Upper lobe of left lung (tissue), 6 donors: Measurements from ENCODE around the gene CNTNAP2. TPM values are rescaled to one million over a fixed set of nuclear protein-coding genes. Genes with fewer than 3 reads are reported as not detected.
"Not testable (repeated sequence)": the region's sequence is repeated elsewhere in the genome, so short reads cannot be mapped to it uniquely, and the experiment has no call there.

Experiments
- ATAC-seq, 2 donors: fragments of 200-7000 bp; cut with Tn5 transposase; one replicate each; pipeline ENCODE4 v1.9.1; 2022; ENCODE audit warnings: mild to moderate bottlenecking in 2 of 2, moderate library complexity in 2 of 2; ENCODE audit not compliant: low FRiP score in 2 of 2
- DNase-seq, 2 donors: peaks; one replicate each; pipeline ENCODE4 v3.0.0-alpha.2; 2019 to 2020
- H3K27ac ChIP-seq, 4 donors: fragments of 200-600 bp; sonication (generic); one replicate each; pipeline ENCODE4 v1.5.1; 2016 to 2019
- H3K27me3 ChIP-seq, 4 donors: fragments of 200-600 bp; sonication (generic); one replicate each; pipeline ENCODE4 v1.5.1; 2017 to 2019
- H3K36me3 ChIP-seq, 4 donors: fragments of 200-600 bp; sonication (generic); one replicate each; pipeline ENCODE4 v1.5.1; 2016 to 2019
- H3K4me1 ChIP-seq, 4 donors: fragments of 200-600 bp; sonication (generic); one replicate each; pipeline ENCODE4 v1.5.1; 2018 to 2019
- H3K4me3 ChIP-seq, 4 donors: fragments of 200-600 bp; sonication (generic); one replicate each; pipeline ENCODE4 v1.5.1; 2017 to 2019; ENCODE audit warnings: mild to moderate bottlenecking in 2 of 4, moderate library complexity in 1 of 4
- H3K9me3 ChIP-seq, 4 donors: fragments of 200-600 bp; sonication (generic); one replicate each; pipeline ENCODE4 v1.5.1; 2018 to 2019
- EP300 ChIP-seq, 4 donors: sonication (generic); formaldehyde crosslinking; IDR thresholded peaks; one replicate each; pipeline ENCODE4 v1.5.1; 2017; ENCODE audit warnings: antibody characterized with exemption in 4 of 4, control low read depth in 2 of 4
- POLR2A ChIP-seq, 4 donors: fragments of 450-650 bp; IDR thresholded peaks; one replicate each; pipeline ENCODE4 v1.5.1; 2016 to 2017; ENCODE audit warnings: antibody characterized with exemption in 4 of 4, mild to moderate bottlenecking in 2 of 4
- POLR2AphosphoS5 ChIP-seq, 2 donors: sonication (generic); formaldehyde crosslinking; IDR thresholded peaks; one replicate each; pipeline ENCODE4 v1.5.1; 2017; ENCODE audit warnings: antibody characterized with exemption in 2 of 2
- WGBS, 2 donors: methylation state at CpG; one replicate each; pipeline ENCODE4 v1.1.5; 2017 to 2018; 5-methylcytosine and 5-hydroxymethylcytosine counted together
- total RNA-seq, 6 donors: library from RNA; depleted of rRNA in 4 of 6; stranded (reverse); fragments of >200 nt in 4 of 6; gene quantifications; one replicate each; pipeline versions ENCODE4 v1.1.0 to v1.2.1, GENCODE V29; 2016 to 2021
- TF ChIP-seq, protein P1 (sequence below), 6 experiments: fragments of 450-650 bp in 4 of 6; fragments of 200-600 bp in 2 of 6; sonication (generic) in 2 of 6; IDR thresholded peaks; one replicate each; pipeline ENCODE4 v1.5.1; 2016 to 2019; ENCODE audit warnings: antibody characterized with exemption in 6 of 6
- donor health status: DM: no; HTN: no; CAD: no; lungs with moderate emphysema.
- donor health status: DM: no; HTN: yes; CAD: no; lungs with severe emphysema.

The CNTNAP2 gene
- total RNA-seq, 6 donors from 2014 or later = 0.06 to 1.0 (median 0.37) TPM

DNA sequence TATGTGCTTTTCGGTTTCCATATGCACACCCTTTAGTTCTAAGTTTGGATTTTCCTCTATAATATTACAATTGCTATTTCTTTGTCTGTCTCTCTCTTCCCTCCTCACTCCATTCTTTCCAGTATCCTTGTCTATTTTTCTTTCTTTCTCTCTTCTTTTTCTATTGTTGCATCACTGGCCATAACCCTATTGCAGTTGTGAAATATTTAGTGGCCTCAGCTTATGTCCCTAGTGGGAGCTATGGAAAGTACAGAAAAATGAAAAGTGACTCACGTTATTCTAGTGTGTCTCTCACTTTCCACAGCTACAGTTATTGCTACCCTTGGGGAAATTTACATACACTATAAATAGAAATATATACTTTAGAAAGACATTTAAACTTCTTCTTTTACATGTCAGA, 59.1 kb downstream of the CNTNAP2 start:
- H3K9me3 ChIP-seq = no peaks in the 10 kb centered on the region
- no peak for DNase-seq
- TF ChIP-seq EP300 (IDR thresholded peaks at IDR 0.05) (no peak), POLR2AphosphoS5 (IDR thresholded peaks at IDR 0.05) (no peak), POLR2A (IDR thresholded peaks at IDR 0.05) (no peak)
- TF ChIP-seq, protein P1, sequence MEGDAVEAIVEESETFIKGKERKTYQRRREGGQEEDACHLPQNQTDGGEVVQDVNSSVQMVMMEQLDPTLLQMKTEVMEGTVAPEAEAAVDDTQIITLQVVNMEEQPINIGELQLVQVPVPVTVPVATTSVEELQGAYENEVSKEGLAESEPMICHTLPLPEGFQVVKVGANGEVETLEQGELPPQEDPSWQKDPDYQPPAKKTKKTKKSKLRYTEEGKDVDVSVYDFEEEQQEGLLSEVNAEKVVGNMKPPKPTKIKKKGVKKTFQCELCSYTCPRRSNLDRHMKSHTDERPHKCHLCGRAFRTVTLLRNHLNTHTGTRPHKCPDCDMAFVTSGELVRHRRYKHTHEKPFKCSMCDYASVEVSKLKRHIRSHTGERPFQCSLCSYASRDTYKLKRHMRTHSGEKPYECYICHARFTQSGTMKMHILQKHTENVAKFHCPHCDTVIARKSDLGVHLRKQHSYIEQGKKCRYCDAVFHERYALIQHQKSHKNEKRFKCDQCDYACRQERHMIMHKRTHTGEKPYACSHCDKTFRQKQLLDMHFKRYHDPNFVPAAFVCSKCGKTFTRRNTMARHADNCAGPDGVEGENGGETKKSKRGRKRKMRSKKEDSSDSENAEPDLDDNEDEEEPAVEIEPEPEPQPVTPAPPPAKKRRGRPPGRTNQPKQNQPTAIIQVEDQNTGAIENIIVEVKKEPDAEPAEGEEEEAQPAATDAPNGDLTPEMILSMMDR (IDR thresholded peaks at IDR 0.05) = no peak
- no peaks in the 10 kb centered on the region for H3K27me3 ChIP-seq
- H3K4me1 ChIP-seq = no peaks in the 10 kb centered on the region
- WGBS, 2 donors = 72 to 81% methylated on average over 2 of the region's 2 CpGs
- no peak overlapping the region for H3K4me3 ChIP-seq
- H3K36me3 ChIP-seq = no peaks in the 10 kb centered on the region
- no peak for ATAC-seq
- no peak overlapping the region for H3K27ac ChIP-seq

DNA sequence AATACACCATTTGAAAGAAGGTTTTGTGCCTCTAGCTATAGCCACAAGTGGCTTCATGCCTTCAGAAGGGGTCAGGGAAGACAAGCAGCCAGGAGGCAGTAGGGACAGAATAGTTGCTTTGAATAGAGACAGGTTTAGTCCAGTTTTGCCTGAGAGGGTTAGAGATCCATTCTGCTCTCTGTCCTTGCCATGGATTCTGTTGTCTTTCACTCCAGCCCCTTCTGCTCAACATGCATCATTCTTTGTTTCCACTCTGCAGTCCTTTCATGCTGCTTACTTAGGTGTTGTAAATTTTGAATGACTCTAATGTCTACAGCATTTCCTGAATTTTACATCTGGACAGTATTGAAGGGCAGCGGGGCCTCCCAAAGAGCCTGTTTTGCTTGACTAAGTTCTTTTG, 60.3 kb downstream of the CNTNAP2 start:
- 58 to 83% methylated on average over 1 of the region's 1 CpG for WGBS, 2 donors
- ATAC-seq (no peak), DNase-seq (no peak)
- Histone ChIP-seq H3K36me3 (no peaks in the 10 kb centered on the region), H3K27ac (no peak overlapping the region), H3K4me3 (no peak overlapping the region), H3K27me3 (no peaks in the 10 kb centered on the region), H3K9me3 (no peaks in the 10 kb centered on the region), H3K4me1 (no peaks in the 10 kb centered on the region)
- TF ChIP-seq POLR2AphosphoS5 (IDR thresholded peaks at IDR 0.05) (no peak), POLR2A (IDR thresholded peaks at IDR 0.05) (no peak), EP300 (IDR thresholded peaks at IDR 0.05) (no peak)
- TF ChIP-seq, protein P1 (IDR thresholded peaks at IDR 0.05) = no peak

DNA sequence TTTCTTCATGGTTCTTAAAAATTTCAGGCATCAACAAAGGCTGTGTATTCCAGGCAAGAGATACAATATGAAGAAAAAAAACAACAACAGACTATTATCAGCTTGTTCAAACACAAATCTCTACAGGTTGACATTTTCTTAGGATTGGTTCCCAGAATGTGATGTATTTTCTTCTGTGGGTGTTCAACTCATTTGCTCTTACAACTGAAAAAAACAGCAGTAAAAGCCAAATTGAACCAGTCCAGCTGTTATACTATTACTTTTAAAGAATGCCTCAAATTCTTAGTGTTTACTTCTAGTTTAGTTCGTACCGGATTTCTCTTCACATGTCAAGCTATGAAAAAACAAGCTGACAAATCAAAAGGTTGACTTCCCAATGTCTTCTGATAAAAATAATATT, 60.7 kb downstream of the CNTNAP2 start:
- ATAC-seq = no peak
- TF ChIP-seq POLR2AphosphoS5 (IDR thresholded peaks at IDR 0.05) (no peak), POLR2A (IDR thresholded peaks at IDR 0.05) (no peak), EP300 (IDR thresholded peaks at IDR 0.05) (no peak)
- TF ChIP-seq, protein P1 (IDR thresholded peaks at IDR 0.05) = no peak

DNA sequence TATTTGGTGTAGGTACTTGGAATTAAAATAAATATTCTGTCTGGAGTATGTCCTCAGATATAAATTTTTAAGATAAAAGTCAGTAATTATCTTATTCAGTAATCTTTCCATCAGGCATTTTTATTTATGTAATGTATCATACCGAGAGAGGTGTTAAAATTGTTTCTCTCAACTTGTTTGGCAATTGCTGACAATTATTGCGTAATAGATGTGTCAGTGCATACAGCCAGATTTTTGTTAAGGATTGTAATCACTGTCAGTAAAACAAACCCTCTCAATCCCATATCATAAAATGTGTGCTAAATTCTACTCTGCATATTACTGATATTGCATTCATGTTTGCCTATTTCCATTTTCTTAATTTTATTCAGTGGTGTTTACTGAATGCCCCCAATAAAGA, 69.2 kb downstream of the CNTNAP2 start:
- ATAC-seq = no peak
- Histone ChIP-seq H3K4me1 (no peaks in the 10 kb centered on the region), H3K36me3 (no peaks in the 10 kb centered on the region), H3K27ac (no peak overlapping the region), H3K27me3 (no peaks in the 10 kb centered on the region), H3K9me3 (no peaks in the 10 kb centered on the region), H3K4me3 (no peak overlapping the region)
- 67 to 71% methylated on average over 2 of the region's 2 CpGs for WGBS, 2 donors
- no peak for TF ChIP-seq EP300 (IDR thresholded peaks at IDR 0.05)
- TF ChIP-seq POLR2AphosphoS5 (IDR thresholded peaks at IDR 0.05) = no peak
- TF ChIP-seq, protein P1 (IDR thresholded peaks at IDR 0.05) = no peak
- TF ChIP-seq POLR2A (IDR thresholded peaks at IDR 0.05) = no peak
- DNase-seq = no peak

More for the DNA sequence above, 60.7 kb downstream of the CNTNAP2 start:
- no peaks in the 10 kb centered on the region for H3K4me1 ChIP-seq
- H3K4me3 ChIP-seq = no peak overlapping the region
- no peak for DNase-seq
- no peaks in the 10 kb centered on the region for H3K36me3 ChIP-seq
- H3K27ac ChIP-seq = no peak overlapping the region
- H3K9me3 ChIP-seq = no peaks in the 10 kb centered on the region
- H3K27me3 ChIP-seq = no peaks in the 10 kb centered on the region
- 71 to 74% methylated on average over 2 of the region's 2 CpGs for WGBS, 2 donors

DNA sequence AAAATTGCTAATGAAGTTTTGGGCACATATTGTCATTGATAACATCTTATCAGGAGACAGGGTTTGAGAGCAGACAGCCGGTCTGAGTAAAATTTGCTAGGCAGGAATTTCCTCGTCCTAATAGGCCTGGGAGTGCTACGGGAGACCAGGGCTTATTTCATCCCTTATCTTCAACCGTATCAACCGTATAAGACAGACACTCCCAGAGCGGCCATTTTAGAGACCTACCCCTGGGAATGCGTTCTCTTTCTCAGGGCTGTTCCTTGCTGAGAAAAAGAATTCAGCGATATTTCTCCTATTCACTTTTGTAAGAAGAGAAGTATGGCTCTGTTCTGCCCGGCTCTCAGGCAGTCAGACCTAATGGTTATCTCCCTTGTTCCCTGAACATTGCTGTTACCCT, 74.8 kb downstream of the CNTNAP2 start:
- H3K27me3 ChIP-seq, H3K27ac ChIP-seq, H3K4me3 ChIP-seq, DNase-seq, ATAC-seq, H3K36me3 ChIP-seq, H3K4me1 ChIP-seq: not testable (repeated sequence)
- 86 to 87% methylated on average over 9 of the region's 9 CpGs for WGBS, 2 donors
- H3K9me3 ChIP-seq = peaks cover 0 to 20% (median 0%) of the 10 kb centered on the region in 4 donors
